Measurements from ENCODE around the gene ANKRD30A.
"Not testable (repeated sequence)": the region's sequence is repeated elsewhere in the genome, so short reads cannot be mapped to it uniquely, and the experiment has no call there.

ANKRD30A gene

GRCh38 chr10:37125191-37125732, at the start of gene ANKRD30A:
TSS of gene ANKRD30A (plus strand) at chr10:37125598. CDS start at chr10:37125788, 190 bp downstream.
- no peak for DNase-seq

- DNase-seq = not testable (repeated sequence)
Measured at GRCh38 chr10:37076083-37076482, 49.3 kb upstream of the ANKRD30A start.

- DNase-seq = no peak
Measured at GRCh38 chr10:37095792-37096573, 29.4 kb upstream of the ANKRD30A start.

DNA sequence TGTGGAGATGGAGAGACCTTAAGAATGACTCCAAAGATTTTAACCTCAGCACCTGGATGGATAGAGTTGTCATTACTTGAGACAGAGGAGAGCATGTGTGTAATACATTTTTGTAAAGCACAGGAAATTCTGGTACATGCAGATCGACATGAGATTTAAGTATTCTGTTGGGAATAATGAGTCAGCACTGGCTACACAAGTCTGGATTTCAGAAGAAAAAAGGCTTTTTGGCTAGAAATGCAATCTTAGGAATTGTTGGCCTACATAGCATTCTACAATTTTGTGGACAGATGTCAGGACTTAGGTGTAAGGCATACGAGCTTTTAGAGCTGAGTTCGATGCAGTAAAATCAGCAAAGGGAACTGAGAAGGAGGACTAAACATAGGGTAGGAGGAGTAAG, 24.1 kb upstream of the ANKRD30A start:
- no peak for DNase-seq

DNA sequence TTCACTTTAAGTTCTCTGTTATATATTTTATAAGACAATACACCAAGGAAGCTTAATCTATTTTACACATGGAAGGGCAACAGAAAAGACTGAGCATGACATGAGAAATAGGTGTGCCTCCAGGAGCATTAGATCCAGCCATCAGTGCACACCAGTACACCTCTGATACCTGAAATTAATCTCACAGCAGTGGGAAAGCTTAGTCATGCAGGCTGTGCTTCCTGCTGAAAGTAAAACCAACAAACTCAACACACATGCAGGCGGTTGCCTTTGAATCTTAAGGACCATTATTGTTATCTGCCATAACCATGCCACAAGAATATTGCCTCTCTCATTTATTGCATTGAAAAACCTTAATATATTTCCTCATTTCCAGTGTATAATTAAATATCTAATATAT, 16.4 kb upstream of the ANKRD30A start:
- no peak for DNase-seq

DNA sequence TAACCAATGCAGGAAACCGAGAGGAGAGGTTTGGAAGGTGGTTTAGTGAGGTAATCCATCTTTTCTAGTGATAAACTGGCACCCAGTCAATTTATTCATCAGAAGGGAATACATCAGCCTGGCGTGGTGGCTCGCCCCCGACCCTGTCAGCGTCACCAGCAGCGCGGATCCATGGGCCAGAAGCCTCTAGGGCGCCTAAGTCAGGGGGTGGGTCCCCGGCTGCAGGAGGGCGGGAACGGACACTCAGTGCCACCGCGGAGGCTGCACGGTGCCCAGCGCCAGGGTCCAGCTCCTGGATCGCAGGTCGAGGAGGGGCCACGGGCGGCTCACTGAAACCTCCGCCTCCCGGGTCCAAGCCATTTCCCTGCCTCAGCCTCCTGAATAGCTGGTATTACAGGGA, 866 bp upstream of the ANKRD30A start:
- no peak for DNase-seq

- no peak for DNase-seq
Measured at GRCh38 chr10:37125921-37126320, 523 bp downstream of the ANKRD30A start.

DNA sequence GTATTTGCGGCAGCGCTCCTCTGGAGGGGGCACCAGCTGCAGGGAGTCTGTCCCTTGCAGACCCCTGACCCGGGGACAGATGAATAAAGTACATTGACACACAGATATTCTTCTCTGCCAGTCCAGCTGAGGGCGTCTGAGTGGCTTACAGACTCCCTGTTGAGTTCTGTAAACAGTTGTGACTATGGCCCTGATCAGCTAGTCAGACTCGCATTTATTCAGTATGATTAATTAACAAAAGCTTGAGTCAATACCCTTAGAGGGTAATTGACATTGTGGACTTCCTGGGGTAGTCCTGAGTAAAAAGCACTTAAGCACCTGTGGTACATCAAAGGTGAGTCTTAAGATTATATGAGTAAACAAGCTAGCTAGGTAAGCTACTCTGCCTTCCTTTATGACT, 21.0 kb downstream of the ANKRD30A start:
- no peak for DNase-seq

DNA sequence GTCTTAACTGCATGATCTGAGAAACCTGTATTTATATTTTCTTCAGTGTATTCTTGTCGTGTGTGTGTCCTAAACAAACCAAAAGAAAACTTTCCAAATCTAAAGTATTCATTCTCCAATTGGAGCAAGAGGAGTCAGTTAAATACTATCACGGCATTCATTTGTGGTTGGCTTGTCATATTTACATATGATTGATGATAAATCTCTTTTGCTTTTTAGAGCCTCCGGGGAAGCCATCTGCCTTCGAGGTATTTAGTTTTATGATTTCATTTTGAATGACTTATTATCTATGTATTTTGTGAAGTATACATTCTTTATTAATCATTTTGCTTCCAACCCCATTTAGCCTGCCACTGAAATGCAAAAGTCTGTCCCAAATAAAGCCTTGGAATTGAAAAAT, 37.0 kb downstream of the ANKRD30A start:
- DNase-seq = not testable (repeated sequence)

DNA sequence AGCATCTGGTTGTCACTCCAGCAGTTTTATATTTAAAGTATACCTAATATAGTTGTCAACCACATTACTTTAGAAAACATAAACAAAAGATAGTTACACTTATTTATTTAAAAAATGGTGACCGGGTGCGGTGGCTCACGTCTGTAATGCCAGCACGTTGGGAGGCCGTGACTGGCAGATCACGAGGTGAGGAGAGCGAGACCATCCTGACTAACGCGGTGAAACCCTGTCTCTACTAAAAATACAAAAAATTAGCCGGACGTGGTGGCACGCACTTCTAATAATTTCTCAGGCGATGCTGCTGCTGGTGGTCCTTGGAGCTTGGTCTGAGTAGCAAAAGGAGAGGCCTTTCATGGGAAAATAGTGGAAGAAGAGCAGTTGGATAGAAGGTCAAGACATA, 46.5 kb downstream of the ANKRD30A start:
- not testable (repeated sequence) for DNase-seq

DNA sequence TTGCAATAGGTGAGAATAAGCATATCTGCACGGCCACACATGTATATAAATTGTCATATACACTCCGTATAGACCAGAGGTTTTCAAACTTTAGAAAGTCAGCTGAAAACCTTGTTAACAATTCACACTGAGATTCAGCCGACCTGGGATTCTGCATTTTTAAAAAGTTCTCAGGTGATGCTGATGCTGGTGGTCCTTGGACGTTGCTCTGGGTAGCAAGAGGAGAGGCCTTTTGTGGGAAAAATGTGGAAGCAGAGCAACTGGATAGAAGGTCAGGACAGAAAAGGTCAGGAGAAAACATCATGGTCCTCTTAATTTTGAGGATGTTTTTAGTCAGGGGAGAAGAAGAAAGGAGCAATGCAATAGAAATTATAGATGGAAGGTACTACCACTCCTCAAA, 52.9 kb downstream of the ANKRD30A start:
- DNase-seq = not testable (repeated sequence)

GRCh38 chr10:37182719-37183118, 57.3 kb downstream of the ANKRD30A start:
- not testable (repeated sequence) for DNase-seq

- no peak for DNase-seq
Measured at GRCh38 chr10:37206132-37206531, 80.7 kb downstream of the ANKRD30A start.

GRCh38 chr10:37220866-37221265, 95.5 kb downstream of the ANKRD30A start:
- DNase-seq = no peak

DNA sequence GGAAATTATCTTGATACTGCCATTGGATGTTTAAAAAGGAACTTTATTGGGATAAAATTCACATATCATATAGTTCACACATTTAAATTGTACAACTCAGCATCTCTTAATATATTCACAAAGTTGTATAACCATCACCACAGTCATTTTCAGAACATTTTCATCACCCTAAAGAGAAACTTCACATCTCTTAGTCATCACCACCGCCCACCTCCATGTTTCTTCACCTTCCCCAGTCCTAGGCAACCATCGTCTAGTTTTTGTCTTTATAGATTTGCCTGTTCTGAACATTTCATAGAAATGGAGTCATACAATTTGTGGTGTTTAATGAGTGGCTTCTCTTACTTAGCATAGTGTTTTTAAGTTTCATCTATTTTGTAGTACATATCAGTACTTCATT, 96.6 kb downstream of the ANKRD30A start:
- no peak for DNase-seq

- DNase-seq = no peak
Measured at GRCh38 chr10:37225163-37225562, 99.8 kb downstream of the ANKRD30A start.

DNA sequence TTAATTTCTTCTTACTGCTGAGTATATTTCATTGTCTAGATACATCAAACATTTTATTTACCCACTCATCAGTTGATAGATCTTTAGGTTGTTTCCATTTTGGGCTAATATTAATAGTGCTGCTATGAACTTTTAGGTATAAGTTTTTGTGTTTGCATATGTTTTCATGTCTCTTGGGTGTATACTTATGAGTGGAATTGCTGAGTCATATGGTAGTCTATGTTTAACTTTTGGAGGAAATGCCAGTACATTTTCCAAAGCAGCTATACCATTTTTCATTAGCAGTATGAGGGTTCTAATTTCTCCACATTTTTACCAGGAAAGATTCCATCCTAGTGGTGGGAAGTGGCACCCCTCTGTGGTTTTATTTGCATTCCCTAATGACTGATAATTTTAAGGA, 101.1 kb downstream of the ANKRD30A start:
- no peak for DNase-seq

- no peak for DNase-seq
Measured at GRCh38 chr10:37234692-37235091, 109.3 kb downstream of the ANKRD30A start.

GRCh38 chr10:37236093-37236492, 110.7 kb downstream of the ANKRD30A start:
- DNase-seq = no peak

- no peak for DNase-seq
Measured at GRCh38 chr10:37240223-37240622, 114.8 kb downstream of the ANKRD30A start.

GRCh38 chr10:37246637-37247036, 121.2 kb downstream of the ANKRD30A start:
- DNase-seq = no peak

- DNase-seq = not testable (repeated sequence)
Measured at GRCh38 chr10:37255837-37256236, 130.4 kb downstream of the ANKRD30A start.

DNA sequence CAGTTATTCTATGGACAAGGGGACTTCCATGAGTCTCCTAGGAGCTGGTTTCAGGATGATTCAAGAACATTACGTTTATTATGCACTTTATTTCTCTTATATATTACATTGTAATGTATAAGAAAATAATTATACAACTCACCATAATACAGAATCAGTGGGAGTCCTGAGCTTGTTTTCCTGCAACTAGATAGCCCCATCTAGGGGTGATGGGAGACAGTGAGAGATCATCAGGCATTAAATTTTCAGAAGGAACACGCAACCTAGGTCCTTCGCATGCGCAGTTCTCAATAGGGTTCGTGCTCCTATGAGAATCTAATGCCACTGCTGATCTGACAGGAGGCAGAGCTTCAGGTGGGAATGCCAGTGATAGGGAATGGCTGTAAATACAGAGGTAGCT, 137.9 kb downstream of the ANKRD30A start:
- DNase-seq = no peak

DNA sequence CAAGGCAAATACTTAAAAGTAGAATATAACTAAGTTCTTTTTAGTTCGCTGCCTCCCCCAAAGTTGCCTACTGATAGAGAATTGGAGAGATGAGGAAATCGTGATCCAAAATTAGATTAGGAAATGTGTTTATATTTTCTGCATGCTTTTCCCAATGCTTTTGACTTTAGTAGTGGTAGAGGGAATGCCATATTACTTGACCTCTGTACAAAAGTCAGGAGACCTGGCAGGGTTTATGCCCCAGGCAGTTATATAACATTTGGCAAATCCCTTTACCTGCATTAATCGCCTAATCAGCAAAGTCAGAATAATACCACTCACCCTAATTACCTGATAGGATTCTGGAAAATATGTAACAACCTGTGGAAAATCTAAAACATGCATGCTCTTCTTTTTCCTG, 142.9 kb downstream of the ANKRD30A start:
- DNase-seq = no peak

All from CD4-positive, alpha-beta T cell treated with Interferon alpha-2 for 1 hour (primary cell).